NCI-H2196 (cell line): ENCODE data around the gene R3HDM4.

ENCODE experiments used
- DNase-seq: peaks from one replicate; lab custom pipeline; 2025; ENCODE audit not compliant: unreplicated experiment; lab: John Stamatoyannopoulos, UW

The R3HDM4 gene

DNA sequence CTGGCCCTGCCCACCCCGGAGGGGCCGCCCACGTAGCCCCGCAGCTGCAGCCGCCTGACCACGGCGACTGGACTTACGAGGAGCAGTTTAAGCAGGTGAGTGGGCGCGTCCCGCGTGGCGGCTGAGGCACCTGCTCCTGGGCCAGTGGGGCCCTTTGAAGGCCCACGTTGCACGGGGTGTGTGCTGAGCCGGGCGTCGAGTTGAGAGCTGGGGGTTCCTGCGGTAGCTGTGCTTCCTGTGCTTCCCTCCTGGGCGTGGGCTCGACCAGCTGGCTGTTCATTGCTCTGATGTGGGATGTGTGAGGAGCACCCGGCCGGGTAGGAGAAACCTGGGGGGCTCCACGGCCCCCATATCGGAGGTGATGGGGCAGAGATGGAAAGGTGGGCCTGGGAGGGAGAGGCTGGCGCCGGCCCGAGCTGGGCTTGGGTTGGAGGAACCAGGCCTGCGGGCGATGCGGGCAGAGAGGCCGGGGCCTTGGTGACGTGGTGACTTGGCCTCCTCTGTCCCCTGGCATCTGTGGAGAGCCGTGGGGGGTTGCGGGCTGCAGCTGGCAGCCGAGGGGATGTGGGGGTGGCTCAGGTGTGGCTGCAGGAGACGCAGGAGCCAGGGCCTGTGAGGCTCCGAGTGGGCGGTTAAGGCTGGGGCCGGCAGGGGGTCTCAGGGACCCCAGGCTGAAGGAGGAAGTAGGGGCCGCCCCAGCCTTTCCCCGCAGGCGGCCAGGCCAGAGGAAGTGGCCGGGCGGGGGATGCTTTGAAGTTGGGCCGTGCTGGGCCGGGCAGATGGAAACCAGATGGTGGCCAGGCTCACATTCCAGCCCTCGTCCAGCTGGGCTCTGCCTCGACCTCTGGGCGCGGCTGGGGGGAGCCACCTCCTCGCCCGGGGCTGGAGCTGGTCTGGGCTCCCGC, 19.9 kb upstream of the R3HDM4 start:
- DNase-seq: no peak

DNA sequence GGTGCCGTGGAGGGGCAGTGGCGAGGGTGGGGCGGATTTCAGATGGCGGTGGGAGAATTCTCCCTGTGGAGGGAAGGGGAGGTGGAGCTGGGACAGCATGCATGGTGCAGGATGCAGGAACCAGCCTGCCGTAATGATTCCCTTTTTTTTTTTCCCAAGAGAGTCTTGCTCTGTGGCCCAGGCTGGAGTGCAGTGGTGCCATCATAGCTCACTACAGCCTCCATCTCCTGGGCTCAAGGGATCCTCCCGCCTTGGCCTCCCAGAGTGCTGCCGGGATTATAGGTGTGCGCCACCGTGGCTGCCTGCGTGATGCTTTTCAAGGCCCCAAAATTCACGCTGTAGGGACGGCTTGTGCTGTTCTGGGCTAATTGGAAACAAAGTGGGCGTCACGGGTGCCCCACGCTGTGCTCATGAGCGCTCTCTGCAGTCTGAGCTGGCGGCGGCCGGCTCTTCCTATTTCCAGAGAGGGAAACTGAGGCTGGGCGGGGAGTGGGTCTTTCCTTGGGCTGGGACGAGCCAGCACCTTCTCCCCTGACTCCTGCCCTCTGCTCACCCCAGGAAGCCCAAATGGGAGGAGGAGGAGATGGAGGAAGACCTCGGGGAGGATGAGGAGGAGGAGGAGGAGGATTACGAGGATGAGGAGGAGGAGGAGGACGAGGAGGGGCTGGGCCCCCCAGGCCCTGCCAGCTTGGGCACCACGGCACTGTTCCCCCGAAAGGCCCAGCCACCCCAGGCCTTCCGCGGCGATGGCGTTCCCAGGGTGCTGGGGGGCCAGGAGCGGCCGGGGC, 19.0 kb upstream of the R3HDM4 start:
- DNase-seq: no peak

DNA sequence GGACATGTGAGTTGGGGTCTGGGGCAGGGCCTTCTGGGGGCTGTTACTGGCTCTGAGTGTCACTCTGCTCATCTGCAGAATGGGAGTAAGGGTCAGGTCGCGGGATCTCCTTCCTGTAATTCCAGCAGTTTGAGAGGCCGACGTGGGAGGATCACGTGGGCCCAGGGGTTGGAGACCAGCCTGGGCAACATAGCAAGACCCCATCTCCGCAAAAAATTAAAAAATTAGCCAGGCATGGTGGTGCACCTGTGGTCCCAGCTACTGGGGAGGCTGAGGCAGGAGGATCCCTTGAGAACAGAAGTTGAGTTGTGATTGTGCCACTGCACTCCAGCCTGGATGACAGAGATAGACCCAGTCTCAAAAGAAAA, 16.9 kb upstream of the R3HDM4 start:
- no peak for DNase-seq

DNA sequence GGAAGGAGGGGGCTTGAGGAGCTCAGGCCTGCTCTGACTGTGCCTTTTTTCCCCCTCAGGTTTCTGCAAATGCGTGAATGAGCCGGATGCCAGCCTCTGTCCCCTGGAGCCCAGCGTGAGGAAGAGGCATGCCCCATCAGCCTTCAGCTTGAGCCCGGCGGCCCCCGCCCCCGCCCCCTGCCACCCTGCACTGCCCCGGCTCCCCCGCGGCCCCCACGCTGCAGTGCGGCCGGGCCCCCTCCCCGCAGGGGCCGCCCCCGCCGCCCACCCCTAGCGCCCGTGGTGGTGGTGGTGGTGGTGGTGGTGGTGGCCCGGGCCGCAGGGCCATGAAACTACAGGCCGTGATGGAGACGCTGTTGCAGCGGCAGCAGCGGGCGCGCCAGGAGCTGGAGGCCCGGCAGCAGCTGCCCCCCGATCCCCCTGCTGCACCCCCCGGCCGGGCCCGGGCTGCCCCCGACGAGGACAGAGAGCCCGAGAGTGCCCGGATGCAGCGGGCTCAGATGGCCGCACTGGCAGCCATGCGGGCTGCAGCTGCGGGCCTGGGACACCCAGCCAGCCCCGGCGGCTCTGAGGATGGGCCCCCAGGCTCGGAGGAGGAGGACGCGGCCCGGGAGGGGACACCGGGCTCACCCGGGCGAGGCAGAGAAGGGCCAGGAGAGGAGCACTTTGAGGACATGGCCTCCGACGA, 16.3 kb upstream of the R3HDM4 start:
- no peak for DNase-seq

DNA sequence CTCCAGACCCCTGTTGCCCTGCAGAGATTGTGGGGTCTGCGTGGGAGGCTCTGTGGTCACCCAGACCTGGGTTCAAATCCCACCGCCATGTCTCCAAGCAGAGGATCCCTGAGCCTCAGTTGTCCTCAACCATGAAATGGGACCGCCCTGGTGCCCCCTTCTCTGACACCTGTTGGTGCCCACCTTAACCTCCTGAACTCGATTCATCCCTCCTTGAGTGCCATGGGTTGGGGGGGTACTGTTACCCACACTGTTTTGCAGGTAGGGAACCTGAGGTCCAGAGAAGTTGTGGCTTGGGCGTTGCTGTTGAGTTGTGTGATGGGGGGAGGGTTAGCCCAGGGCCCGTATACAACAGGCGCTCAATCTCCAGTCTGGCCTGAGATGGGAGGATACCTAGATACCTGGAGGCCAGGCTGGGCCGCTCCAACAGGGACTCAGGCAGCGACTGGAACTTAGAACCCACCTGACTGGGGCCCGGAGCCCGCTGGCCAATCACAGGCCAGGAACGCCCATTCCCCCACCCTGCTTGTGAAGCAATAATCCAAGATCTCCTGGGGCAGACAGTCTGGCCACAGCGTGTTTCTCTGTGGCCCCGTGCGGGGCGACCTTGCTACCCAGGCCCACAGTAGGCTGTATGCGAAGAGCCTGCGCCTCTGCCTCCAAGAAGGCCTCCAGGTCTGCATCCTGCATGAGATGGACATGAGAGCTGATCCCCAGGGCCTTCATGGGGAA, 15.6 kb upstream of the R3HDM4 start:
- no peak for DNase-seq

DNA sequence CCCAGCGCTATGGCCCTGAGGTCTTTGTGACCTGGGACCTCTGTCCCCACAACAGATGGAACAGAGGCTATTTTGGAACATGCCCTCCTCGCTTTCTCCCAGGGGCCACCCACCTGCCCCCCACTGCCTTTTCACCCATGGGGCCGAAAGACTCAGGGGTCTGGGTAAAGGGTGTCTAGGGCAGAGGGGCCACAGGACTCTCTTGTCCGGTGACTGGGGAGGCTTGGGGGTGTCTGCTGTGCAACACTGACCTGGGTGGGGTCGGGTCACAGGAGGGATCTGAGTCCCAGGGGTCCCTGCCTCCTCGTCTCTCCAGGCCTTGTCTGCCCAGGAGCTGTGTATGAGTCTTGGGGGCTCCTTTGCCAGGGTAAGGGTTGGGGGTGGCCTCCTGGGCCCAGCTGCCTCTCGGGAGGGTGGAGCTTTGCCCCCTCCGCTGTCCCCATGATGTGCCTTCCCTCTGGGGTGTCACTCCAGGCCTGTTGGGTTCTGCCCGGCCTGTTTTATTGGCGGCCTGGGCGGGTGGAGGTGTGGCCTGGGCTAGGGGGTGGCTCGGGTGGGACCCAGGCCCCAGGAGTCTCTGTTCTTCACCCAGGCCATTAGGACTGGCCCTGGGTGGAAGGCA, 14.9 kb upstream of the R3HDM4 start:
- DNase-seq: no peak

DNA sequence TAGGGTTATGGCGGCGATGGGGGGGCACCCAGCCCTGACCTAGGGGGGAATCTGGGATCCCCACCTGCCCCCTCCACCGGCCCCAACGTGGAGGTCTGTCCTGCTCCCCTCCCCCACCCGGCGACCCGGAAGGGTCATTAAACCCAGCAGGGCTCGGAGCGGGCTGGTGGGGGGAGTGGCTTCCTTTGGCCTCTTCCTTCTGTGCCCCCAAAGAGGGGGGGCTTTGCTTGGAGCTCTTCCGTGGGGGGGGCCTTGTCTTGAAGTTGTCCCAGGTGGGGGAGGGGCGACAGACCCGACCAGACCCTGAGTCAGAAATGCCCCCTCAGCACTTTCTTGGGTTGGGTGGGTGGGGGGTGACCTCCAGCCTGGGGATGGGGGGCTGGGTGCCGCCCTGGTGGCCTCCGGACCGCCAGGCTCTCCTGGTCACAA, 14.3 kb upstream of the R3HDM4 start:
- no peak for DNase-seq

DNA sequence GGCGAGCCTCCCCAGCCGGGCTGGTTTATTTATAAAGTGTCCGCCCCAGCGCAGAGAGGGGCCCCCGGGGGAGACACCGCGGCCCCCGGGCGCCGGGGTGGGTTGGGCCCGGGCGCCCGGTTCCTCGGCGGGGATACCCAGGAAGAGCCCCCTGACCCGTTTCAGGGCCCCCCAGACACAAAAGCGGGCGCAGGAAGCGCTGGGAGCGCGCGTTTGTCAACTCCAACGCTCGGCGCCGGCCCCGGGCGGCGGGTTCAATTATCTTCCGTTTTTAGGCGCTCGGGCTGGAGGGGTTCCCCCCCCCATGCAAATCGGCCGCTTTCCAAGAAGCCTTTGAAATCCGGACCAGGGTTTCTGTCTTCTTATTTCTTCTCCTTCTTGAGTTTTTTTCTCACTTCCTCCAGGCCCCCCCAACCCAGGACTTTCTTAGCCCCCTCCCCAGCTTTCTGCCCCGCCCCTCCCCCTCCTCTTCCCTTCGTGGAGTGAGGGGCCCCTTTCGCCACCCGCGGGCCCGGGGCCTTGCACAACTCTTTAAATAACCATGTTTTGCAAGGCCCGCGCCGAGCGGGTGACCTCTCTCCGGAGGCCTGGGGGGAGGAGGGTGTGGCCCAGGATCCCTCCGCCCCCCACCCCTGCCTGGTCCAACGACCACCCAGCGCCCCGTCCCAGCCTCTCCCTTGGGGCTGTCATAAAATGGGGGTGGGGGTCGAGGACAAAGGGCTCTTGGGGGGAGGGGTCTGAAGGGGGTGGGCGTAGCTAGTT, 13.8 kb upstream of the R3HDM4 start:
- DNase-seq: peak; percentile 33

DNA sequence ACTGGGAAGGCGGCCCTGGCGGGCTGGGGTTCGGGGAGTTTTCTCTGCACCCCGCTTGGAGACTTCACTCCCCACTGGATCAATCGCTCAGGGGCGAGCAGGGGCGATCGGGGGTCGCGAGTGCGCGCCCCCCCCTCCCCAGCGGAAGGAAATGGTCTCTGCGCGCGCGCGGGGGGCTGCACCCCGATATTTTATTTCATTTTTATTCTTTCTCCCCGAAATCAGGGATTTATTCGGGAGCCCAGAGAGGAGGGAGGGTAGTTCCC, 13.2 kb upstream of the R3HDM4 start:
- no peak for DNase-seq

DNA sequence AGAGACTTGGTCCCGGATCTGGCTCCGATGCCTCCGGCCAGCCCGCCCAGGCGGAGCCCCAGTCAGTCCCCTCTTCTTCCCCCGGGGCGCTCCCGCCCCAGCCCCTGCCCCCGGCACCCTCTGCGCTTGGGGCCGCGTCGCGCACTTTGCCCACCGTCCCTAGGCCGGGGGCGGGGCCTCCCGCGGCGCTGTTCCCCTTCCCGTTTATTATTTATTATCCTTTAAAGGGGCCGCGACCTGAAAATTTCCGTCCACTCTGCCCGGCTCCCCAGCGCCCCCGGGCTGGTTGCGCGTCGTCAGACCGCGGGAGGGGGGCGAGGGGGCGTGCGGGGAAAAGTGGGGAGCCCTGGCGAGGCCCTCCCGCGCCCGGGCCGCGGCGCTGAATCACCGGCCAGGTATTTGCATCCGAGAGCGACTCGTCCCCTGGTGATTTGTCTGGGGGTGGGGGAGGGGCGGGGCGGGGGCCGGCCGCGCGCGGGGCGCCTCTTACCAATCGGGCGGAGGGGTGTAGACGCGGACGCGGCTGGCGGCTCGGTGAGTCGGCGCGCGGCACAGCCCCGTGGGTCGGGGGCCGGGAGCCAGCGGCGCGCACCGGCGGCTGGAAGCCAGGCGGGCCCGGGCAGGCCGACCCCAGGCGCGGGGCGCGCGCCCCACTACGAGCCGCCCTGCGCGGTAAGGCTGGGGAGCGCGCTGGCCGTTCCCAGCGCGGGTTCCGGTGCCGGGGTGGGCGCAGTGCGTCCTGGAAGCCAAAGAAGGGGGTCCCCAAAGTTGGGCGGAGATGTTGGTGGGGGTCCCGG, 12.7 kb upstream of the R3HDM4 start, which contains the start of gene ARID3A:
TSS of gene ARID3A (plus strand) at position 510 of the 797 bp plus-strand sequence. CDS start 3,494 bp downstream, outside the sequence.
- peak; percentile 78 for DNase-seq

DNA sequence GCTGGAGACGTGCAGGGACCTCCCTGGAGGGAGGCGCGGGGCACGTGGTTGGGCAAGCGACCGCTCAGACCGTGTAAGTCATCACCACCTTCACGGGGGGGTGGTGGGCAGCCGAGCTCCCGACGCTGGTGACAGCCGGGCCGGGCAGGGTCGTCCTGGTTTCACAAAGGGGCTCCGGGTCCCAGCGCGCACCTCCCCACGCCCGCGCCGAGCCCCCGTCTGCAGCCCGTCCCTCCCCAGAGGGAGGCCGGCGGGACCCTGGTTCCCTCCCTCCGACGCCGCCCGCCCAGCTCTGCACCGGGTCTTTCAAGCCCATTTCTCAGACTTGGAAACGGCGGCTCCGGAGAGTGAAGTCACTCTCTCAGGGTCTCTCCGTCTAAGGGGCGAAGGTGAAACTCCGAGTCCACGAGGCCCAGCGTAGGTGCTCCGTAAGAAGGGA, 12.1 kb upstream of the R3HDM4 start:
- DNase-seq: no peak

DNA sequence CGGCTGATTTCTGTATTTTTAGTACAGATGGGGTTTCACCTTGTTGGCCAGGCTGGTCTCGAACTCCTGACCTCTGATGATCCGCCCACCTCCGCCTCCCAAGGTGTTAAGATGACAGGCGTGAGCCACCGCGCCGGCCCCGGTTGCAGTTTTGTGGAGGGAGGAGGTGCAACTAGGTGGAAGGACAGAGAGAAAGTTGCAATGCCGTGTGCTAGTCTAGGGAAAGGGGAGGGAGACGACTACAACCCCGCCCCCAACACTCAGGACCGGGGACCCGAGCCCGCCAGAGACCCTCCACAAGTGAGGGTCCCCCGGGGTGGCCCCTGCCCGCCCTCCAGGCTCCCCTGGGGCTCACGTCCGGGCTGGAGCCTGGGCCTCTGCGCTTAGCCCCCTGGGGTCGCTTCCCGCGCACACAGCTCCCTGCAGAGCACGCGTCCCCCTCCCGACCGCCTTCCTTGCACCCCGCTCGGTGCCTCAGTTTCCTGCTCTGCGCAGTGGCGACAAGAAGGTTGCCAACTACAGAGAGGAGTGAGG, 11.6 kb upstream of the R3HDM4 start:
- no peak for DNase-seq

DNA sequence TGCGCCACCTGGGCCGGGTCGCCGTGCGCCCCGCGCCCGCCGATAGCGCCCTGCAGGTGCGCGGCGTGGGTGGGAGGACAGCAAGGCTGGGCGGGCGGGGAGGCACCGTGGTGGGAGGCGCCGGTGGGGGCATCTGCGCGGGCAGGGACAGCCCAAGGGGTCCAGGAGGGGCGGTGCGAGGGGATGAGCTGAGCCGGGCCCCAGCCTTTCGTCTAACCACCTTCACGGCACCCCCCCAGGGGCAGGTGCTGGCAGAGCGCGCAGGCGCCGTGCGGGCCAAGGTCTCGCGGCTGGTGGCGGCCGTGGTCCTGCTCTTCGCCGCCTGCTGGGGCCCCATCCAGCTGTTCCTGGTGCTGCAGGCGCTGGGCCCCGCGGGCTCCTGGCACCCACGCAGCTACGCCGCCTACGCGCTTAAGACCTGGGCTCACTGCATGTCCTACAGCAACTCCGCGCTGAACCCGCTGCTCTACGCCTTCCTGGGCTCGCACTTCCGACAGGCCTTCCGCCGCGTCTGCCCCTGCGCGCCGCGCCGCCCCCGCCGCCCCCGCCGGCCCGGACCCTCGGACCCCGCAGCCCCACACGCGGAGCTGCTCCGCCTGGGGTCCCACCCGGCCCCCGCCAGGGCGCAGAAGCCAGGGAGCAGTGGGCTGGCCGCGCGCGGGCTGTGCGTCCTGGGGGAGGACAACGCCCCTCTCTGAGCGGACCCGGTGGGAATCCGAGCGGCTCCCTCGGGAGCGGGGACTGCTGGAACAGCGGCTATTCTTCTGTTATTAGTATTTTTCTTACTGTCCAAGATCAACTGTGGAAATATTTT, 7.2 kb upstream of the R3HDM4 start:
- DNase-seq: no peak

DNA sequence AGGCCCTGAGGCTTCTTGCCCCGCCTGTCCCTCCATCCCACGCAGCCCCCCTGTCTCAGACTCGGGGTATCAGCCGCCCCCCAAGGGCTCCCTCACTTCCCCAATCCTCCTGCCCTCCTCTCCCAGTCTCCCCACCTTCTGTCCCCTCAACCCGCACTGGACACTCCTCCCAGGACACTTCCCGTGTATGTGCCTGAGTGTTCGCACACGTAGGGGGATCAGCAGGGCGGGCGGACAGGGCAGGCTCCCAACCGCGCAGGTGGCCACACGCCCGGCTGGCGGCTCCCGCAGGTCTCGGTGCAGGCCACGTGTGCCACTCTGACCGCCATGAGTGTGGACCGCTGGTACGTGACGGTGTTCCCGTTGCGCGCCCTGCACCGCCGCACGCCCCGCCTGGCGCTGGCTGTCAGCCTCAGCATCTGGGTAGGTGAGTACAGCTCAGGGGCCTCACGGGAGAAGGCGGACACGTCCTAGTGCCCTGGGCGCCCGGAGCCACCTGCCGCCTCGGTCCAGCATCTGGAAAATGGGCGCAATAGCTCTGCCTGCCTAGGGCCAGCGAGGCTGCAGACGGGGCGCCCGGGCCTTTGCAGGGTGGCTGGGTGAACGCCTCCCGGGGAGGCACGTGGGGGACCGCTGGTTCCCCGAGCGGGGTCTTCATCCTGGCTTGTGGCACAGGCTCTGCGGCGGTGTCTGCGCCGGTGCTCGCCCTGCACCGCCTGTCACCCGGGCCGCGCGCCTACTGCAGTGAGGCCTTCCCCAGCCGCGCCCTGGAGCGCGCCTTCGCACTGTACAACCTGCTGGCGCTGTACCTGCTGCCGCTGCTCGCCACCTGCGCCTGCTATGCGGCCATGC, 6.4 kb upstream of the R3HDM4 start:
- no peak for DNase-seq

DNA sequence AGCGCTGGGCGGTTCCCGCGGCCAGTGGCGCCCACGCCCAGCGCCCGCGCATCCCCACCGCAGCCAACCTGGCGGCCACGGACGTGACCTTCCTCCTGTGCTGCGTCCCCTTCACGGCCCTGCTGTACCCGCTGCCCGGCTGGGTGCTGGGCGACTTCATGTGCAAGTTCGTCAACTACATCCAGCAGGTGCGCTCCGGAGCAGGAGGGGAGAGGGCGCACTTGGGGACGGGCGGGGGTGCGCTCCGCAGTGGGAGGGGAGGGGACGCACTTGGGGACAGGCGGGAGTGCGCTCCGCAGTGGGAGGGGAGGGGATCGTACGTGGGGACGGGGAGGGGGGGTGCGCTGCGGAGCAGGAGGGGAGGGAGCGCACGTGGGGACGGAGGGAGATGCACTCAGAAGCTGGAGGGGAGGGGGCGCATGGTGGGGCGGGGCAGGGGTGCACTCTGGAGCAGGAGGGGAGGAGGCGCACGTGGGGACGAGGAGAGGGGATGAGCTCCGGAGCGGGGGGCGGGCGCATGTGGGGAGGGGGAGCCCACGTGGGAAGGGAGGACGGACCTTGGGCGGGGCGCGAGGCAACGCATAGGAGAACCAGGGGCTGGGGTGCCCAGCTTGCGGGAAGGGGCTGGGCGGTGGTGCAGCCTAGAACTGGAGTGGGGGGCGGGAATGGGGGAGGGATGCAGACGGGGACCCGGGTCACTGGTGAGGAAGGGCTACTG, 5.6 kb upstream of the R3HDM4 start:
- DNase-seq: no peak

DNA sequence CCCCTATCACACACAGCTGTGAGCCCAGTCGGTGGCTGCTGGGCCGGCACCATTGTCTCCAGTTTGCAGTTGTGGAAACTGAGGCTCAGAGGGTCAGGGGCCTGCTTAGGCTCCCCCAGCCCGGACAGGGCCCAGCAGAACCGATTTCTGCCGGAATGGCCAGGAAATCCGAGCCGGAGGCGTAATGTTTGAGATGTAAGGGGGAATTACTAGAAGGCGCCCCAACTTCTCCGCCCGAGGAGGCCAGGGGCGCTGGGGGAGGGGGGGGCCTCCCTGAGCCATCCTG, 5.1 kb upstream of the R3HDM4 start:
- no peak for DNase-seq
